Activated T-cell treated with anti-CD3 and anti-CD28 coated beads, Interleukin-2, amount 50 U/mL, for 72 hours (primary cell): ENCODE results near the gene SDCCAG8. TPM values are rescaled to one million over a fixed set of nuclear protein-coding genes. Genes with fewer than 3 reads are reported as not detected.

ENCODE experiments used
- ATAC-seq, 2 donors: fragments of 150-1000 bp; cut with Tn5 transposase; replicated peaks in 1 of 2; 2 replicates each; pipeline ENCODE4 v1.10.0; 2021; ENCODE audit warnings: moderate library complexity in 2 of 2, mild to moderate bottlenecking in 1 of 2
- DNase-seq, 2 donors: peaks; one replicate each; pipeline ENCODE4 v3.0.0; 2021 to 2022; ENCODE audit warnings: mixed read lengths in 1 of 2
- H3K27ac Mint-ChIP-seq: one replicate; pipeline ENCODE4 v1.8.0; 2022; ENCODE audit warnings: mild to moderate bottlenecking, moderate library complexity, mixed read lengths
- H3K27me3 Mint-ChIP-seq: one replicate; pipeline ENCODE4 v1.8.0; 2022; ENCODE audit warnings: low read depth, mixed read lengths
- H3K36me3 Mint-ChIP-seq, 2 donors: one replicate each; pipeline ENCODE4 v1.8.0; 2022; ENCODE audit warnings: mixed read lengths in 2 of 2, mild to moderate bottlenecking in 1 of 2; ENCODE audit not compliant: insufficient read depth in 2 of 2
- H3K4me1 Mint-ChIP-seq: one replicate; pipeline ENCODE4 v1.8.0; 2022; ENCODE audit warnings: low read depth, mixed read lengths
- H3K4me3 Mint-ChIP-seq, 2 donors: one replicate each; pipeline ENCODE4 v1.8.0; 2022; ENCODE audit warnings: mild to moderate bottlenecking in 2 of 2, mixed read lengths in 2 of 2, moderate library complexity in 2 of 2
- H3K9me3 Mint-ChIP-seq, 2 donors: one replicate each; pipeline ENCODE4 v1.8.0; 2022; ENCODE audit warnings: mixed read lengths in 2 of 2
- total RNA-seq, 2 donors: library from RNA; stranded (reverse); gene quantifications; one replicate each; pipeline ENCODE4 v1.2.3, GENCODE V29; 2022

The SDCCAG8 gene
- total RNA-seq, 2 donors from 2014 or later: 31.3 to 40.2 TPM

DNA sequence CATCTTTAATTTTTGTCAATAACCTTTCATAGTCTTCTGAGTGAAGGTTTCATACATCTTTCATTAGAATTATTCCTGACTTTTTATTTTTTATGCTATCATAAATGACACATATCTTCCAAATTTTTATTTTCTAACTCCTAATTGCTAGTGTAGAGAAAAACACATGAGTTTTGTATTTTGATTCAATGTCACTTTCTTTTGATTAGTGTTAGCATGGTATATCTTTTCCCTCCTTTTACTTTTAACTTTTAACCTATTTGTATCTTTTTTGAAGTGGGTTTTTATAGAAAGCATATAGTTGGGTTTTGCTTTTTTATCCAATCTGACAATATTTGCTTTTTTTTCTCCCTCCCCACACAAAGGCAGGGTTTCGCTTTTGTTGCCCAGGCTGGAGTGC is 43.2 kb downstream of the SDCCAG8 start:
- H3K27me3 Mint-ChIP-seq: no peaks in the 10 kb centered on the region
- ATAC-seq: no peak
- H3K4me3 Mint-ChIP-seq: no peak overlapping the region
- H3K36me3 Mint-ChIP-seq: peaks cover 17 to 37% of the 10 kb centered on the region in 2 donors
- H3K27ac Mint-ChIP-seq: no peak overlapping the region
- H3K9me3 Mint-ChIP-seq: peaks cover 10% of the 10 kb centered on the region in 2 donors
- H3K4me1 Mint-ChIP-seq: peaks cover 4% of the 10 kb centered on the region
- DNase-seq: no peak

DNA sequence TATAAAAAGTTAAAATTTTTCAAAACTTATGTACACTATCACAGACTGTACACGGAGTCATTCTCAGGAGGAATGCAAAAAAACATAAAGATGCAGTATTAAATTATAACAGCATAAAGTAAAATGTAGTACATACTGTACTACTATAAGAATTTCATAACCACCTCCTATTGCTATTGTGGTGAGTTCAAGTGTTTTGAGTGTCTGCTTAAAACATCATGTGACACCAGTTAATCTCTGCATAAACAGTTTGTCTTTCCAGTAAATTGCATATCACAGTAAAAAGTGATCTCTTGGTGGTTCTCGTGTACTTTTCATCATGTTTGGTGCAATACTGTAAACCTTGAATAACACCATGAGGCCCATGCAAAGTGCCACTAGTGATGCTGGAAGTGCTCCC is 45.2 kb downstream of the SDCCAG8 start:
- Mint-ChIP-seq H3K27me3 (no peaks in the 10 kb centered on the region), H3K27ac (no peak overlapping the region), H3K4me1 (no peaks in the 10 kb centered on the region), H3K36me3 (peaks cover 11 to 30% of the 10 kb centered on the region in 2 donors), H3K4me3 (no peak overlapping the region), H3K9me3 (peaks cover 7 to 8% of the 10 kb centered on the region in 2 donors)
- ATAC-seq (no peak), DNase-seq (no peak)

DNA sequence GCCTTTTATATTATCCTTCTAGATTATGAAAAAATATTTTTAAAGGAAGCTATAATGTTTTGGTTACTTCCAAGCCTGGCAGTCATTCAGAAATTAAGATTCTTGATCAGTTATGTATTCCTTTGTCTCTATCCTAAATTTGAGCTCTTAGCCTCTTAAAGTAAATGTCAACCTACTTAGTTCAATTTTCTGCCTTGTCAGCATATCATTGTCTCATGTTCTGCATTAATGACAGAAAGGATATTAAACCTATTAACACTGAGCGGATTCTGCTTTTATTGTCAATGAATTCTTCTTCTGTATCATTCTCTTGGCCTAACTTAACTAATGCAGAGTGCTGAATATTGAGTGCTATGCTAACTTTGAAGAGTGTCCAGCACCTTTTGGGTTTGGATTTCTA is 56.0 kb downstream of the SDCCAG8 start:
- Mint-ChIP-seq H3K4me3 (no peak overlapping the region), H3K27me3 (no peaks in the 10 kb centered on the region), H3K36me3 (peaks cover 1 to 9% of the 10 kb centered on the region in 2 donors), H3K27ac (no peak overlapping the region), H3K4me1 (peaks cover 8% of the 10 kb centered on the region), H3K9me3 (no peaks in the 10 kb centered on the region)
- ATAC-seq (no peak), DNase-seq (no peak)

DNA sequence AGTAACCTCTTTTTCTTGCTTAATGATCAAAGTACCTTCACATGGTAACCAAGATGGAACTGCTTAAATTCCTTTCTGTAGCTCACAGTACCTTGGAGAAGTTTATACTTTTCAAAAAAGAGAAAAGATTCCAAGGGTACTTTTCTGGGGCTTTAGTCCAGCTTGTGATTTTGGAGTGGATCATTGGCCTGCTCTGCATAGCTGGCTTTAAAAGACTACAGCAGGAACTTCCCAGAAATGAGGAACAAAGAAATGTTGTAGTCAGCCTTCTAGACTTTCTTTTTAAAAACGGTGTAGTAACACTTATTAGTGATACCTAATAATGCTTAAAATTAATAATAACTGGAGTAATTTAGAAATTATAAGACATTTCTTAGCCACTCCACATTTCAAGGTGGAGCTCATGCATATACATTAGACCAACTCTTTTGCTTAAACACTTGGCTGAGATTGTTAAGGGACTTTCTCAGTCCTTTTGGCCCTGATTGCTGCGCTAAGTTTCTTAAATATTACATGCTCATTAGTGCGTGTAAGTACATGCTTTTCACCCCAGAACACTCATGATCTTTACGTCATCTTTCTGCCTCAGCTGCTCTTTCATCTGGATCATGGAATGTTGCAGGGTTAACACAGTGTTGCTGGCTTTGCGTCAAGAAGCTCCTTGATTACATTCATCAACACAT is 57.3 kb downstream of the SDCCAG8 start:
- H3K9me3 Mint-ChIP-seq: no peaks in the 10 kb centered on the region

DNA sequence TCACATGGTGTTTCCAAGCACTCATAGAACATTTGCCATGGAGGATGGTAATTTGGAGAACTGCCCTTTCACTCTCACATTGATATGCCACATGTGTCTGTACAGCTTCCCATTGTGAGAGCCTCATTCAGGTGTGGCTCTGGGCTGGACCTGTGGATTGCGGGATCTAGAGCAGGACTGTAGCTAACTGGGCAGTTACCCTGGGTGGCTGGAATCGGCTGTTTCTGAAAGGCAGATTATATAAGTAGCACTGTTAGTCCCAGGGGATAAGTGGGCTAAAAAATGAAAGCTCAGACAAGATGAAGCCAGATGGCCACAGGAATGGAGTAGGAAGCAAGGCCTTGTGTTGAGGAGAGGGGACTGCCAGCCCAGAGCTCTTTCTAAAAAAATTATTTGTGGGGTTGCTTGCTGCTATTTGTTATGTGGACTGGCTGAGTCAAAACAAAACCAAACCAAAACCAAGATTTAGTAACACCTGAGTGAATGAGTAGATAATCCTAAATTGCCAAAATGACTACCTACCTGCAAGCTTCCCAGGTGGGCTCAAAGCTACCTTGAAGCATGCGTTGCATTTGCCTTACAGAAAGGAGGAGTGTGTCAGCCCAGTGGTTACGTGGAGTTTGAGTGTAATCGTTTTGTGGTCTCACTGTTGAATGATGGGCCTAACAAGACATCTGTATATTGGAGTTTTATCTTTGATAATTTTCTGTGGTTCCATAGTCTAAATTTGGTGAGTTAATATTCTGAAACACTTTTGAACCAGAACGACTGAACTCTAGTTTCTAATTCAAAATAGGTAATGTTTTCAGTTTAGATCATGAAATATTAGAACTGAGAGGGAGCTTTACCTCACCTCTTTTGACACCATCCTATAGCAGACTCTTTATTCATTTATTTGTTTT is 58.0 kb downstream of the SDCCAG8 start:
- Mint-ChIP-seq H3K27me3 (no peaks in the 10 kb centered on the region), H3K27ac (no peak overlapping the region), H3K36me3 (peaks cover under 1 to 1% of the 10 kb centered on the region in 2 donors), H3K4me3 (no peak overlapping the region), H3K4me1 (peaks cover 8% of the 10 kb centered on the region), H3K9me3 (no peaks in the 10 kb centered on the region)
- DNase-seq (no peak), ATAC-seq (peak; percentile 31 to 36)

More for the DNA sequence above, 57.3 kb downstream of the SDCCAG8 start:
- Mint-ChIP-seq H3K36me3 (peaks cover 1 to 6% of the 10 kb centered on the region in 2 donors), H3K4me3 (no peak overlapping the region), H3K27me3 (no peaks in the 10 kb centered on the region), H3K4me1 (peaks cover 8% of the 10 kb centered on the region), H3K27ac (no peak overlapping the region)
- ATAC-seq (no peak), DNase-seq (no peak)

DNA sequence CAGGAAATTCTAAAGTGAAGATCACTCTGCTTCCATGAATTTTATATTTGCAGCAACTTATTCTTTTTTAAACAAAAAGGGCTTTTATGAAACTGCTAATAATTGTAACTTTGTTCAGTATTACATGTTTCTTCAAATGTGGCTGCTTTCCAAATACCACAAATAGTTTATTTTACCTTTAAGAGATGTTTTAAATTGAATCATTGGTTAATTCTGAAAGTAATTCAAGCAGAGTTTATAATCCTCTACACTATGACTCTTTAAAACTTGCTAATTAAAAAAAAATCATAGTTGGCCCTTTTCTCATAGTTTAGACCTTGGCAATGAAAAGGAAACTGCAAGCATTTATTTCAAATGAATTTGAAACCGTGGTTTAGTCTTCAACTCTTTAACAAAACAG is 59.6 kb downstream of the SDCCAG8 start:
- peaks cover 0 to 1% of the 10 kb centered on the region in 2 donors for H3K36me3 Mint-ChIP-seq
- no peak overlapping the region for H3K4me3 Mint-ChIP-seq
- peaks cover 8% of the 10 kb centered on the region for H3K4me1 Mint-ChIP-seq
- H3K27me3 Mint-ChIP-seq: no peaks in the 10 kb centered on the region
- H3K9me3 Mint-ChIP-seq: no peaks in the 10 kb centered on the region
- ATAC-seq (no peak), DNase-seq (no peak)
- peak overlapping the region; percentile 2 for H3K27ac Mint-ChIP-seq

DNA sequence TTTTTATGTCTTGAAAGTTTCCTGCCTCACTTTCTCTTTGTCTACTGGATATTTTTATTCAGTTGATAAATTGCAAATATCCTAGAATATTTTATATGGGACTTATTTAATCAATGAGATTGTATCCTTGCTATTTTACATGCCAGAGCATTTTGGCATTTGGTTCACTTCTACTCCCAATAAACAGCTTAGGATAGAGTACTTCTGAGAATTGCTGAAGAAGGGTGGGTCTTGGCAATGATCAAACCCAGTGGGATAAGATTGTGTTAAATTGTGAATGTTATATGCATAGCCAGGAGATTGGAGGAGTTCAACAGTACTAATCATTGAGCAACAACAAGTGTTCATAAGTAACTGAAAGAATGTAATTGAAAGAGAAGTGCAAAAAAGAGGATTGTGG is 60.1 kb downstream of the SDCCAG8 start:
- Mint-ChIP-seq H3K4me1 (peaks cover 8% of the 10 kb centered on the region), H3K9me3 (no peaks in the 10 kb centered on the region), H3K27ac (peak overlapping the region; percentile 2), H3K27me3 (no peaks in the 10 kb centered on the region), H3K36me3 (peaks cover 0 to 1% of the 10 kb centered on the region in 2 donors), H3K4me3 (no peak overlapping the region)
- ATAC-seq: no peak
- no peak for DNase-seq

DNA sequence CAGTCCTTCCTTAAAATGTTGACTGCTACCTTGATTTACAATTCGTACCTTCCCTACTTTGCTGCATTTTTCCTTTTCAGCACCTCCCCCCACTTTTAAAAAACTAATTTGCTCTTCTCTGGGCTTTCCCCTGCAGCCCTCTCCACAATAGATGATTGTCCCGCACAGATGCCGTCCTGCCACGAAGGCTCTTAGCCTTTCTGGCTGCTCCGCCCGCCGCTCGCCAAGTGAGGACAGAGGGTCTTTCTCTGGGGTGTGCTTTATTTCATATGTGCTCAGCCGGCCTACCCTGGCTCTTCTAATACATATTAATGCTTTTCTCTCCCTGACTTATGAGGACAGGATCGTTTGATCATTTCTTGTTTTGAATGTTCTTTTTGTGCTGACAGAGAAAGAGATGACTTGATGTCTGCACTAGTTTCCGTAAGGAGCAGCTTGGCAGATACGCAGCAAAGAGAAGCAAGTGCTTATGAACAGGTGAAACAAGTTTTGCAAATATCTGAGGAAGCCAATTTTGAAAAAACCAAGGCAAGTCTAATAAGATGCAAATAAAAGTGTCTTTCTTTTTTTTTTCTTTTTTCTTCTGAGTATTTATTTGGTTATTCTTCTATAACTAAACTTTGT is 60.6 kb downstream of the SDCCAG8 start:
- ATAC-seq: no peak
- DNase-seq: no peak
- no peaks in the 10 kb centered on the region for H3K27me3 Mint-ChIP-seq
- no peaks in the 10 kb centered on the region for H3K9me3 Mint-ChIP-seq
- H3K4me1 Mint-ChIP-seq: peaks cover 8% of the 10 kb centered on the region
- peaks cover 0 to 1% of the 10 kb centered on the region in 2 donors for H3K36me3 Mint-ChIP-seq
- H3K4me3 Mint-ChIP-seq: no peak overlapping the region
- no peak overlapping the region for H3K27ac Mint-ChIP-seq

DNA sequence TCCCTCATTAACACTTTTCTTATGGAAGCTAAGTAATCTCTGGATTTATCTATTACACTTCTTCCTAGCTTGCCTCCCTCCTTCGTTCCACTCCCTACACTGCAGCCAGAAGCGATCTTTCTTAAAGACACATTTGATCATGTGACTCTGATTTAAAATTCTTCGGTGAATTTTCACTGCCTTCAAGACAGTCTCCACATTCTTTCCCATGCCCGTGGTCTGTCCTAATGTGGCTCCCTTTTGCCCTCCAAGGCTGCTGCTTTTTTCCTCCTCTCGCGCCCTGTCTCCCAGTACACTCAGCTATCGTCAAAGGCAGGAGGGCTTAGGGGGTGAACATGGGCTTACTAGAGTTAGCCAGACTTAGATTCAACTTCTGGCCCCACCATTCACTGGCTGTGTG is 64.4 kb downstream of the SDCCAG8 start:
- no peaks in the 10 kb centered on the region for H3K36me3 Mint-ChIP-seq
- DNase-seq (no peak), ATAC-seq (no peak)
- no peak overlapping the region for H3K4me3 Mint-ChIP-seq
- H3K27ac Mint-ChIP-seq: no peak overlapping the region
- no peaks in the 10 kb centered on the region for H3K4me1 Mint-ChIP-seq
- no peaks in the 10 kb centered on the region for H3K9me3 Mint-ChIP-seq
- no peaks in the 10 kb centered on the region for H3K27me3 Mint-ChIP-seq

DNA sequence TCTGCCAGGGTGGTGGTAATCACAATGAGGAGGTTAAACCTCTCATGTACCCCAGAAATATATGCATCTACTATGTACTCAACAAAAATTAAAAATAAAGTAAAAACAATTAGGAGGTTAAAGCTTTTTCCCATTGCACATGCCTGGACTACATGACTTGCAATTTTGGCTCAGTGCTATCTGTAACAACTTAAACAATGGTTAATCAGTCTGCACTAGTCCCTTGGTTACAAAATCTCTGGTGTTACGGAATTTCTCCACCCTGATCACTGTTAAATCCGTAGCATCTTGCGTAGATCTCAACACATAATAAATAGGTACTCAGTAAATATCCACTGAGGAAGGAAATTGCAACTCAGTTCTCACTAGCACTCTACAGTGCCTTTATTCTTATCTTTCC is 66.5 kb downstream of the SDCCAG8 start:
- H3K36me3 Mint-ChIP-seq: no peaks in the 10 kb centered on the region
- no peaks in the 10 kb centered on the region for H3K27me3 Mint-ChIP-seq
- no peak overlapping the region for H3K27ac Mint-ChIP-seq
- H3K4me1 Mint-ChIP-seq: no peaks in the 10 kb centered on the region
- H3K4me3 Mint-ChIP-seq: no peak overlapping the region
- DNase-seq (no peak), ATAC-seq (no peak)
- H3K9me3 Mint-ChIP-seq: no peaks in the 10 kb centered on the region

DNA sequence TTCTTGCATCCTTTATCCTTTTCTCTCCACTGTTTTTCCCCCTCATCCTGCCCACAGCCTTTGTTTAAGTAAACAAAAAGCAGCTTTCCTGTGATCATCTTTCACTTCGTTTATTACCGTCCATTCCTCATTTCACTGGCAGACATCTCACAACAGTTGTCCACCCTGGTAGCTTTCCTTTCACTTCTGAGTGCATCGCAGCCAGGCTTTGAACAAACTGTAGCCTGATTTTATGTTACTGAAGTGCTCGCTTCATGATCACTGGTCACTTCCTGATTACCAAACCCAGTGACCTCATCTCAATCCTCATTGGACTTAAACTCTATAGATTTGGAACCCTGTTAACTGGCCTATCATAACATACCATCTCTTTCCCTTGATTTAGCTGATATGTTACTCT is 67.7 kb downstream of the SDCCAG8 start:
- Mint-ChIP-seq H3K27ac (no peak overlapping the region), H3K4me1 (no peaks in the 10 kb centered on the region), H3K9me3 (no peaks in the 10 kb centered on the region), H3K27me3 (no peaks in the 10 kb centered on the region), H3K4me3 (no peak overlapping the region), H3K36me3 (no peaks in the 10 kb centered on the region)
- no peak for DNase-seq
- no peak for ATAC-seq

DNA sequence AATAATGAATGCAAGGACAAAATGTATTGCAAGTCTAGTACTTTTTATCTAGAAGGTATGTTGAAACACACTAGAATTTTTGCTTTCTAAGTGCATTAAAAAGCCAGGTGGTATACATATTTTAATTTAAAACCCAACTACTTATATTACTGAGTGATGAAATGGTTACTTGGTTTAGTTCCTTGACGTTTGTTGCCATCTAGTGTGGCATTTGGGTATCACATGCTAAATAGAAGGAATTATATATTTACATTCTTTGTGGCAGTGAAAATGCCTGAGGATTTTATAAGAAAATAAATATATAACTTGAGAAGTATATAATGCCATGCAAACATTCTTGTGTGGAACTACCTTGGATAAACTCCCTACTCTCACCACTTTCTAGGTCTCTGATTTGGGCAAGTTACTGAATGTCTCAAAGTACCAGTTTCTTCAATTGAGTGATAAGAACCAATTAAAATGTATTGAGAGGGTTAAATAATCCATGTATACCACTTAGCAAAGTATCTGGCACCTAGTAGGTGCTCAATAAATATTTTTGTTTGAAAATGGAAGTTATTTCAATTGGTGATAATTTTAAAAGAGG is 69.6 kb downstream of the SDCCAG8 start:
- Mint-ChIP-seq H3K27me3 (no peaks in the 10 kb centered on the region), H3K27ac (no peak overlapping the region), H3K9me3 (no peaks in the 10 kb centered on the region), H3K4me1 (no peaks in the 10 kb centered on the region), H3K4me3 (no peak overlapping the region), H3K36me3 (no peaks in the 10 kb centered on the region)
- ATAC-seq: peak in 1 of 2 donors; percentile 30
- peak; percentile 8 to 35 for DNase-seq

DNA sequence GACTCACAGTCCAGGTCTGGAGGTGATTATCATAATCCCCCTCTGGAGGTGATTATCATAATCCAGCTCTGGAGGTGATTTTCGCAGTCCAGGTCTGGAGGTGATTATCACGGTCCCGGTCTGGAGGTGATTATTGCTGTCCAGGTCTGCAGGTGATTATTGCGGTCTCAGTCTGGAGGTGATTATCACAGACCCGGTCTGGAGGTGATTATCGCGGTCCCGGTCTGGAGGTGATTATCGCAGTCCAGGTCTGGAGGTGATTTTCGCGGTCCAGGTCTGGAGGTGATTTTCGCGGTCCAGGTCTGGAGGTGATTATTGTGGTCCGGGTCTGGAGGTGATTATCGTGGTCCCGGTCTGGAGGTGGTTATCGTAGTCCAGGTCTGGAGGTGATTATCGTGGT is 76.6 kb downstream of the SDCCAG8 start:
- ATAC-seq (no peak), DNase-seq (no peak)
- Mint-ChIP-seq H3K27ac (no peak overlapping the region), H3K4me1 (peaks cover 9% of the 10 kb centered on the region), H3K27me3 (no peaks in the 10 kb centered on the region), H3K36me3 (peaks cover 3 to 7% of the 10 kb centered on the region in 2 donors), H3K9me3 (no peaks in the 10 kb centered on the region), H3K4me3 (no peak overlapping the region)
